Measurements from ENCODE around the gene UBASH3A.

Gene UBASH3A

GRCh38 chr21:42432695-42433094 is 29.0 kb downstream of the UBASH3A start:
- no peak for DNase-seq

- no peak for DNase-seq
Observed at GRCh38 chr21:42433946-42434551, 30.3 kb downstream of the UBASH3A start.

- no peak for DNase-seq
Observed at GRCh38 chr21:42434884-42435283, 31.2 kb downstream of the UBASH3A start.

- DNase-seq = no peak
Observed at GRCh38 chr21:42435401-42435800, 31.7 kb downstream of the UBASH3A start.

GRCh38 chr21:42435833-42436232 is 32.1 kb downstream of the UBASH3A start:
- DNase-seq = no peak

GRCh38 chr21:42436914-42437313 is 33.2 kb downstream of the UBASH3A start:
- no peak for DNase-seq

GRCh38 chr21:42437786-42438185 is 34.1 kb downstream of the UBASH3A start:
- no peak for DNase-seq

- no peak for DNase-seq
Observed at GRCh38 chr21:42438316-42439205, 34.9 kb downstream of the UBASH3A start.

GRCh38 chr21:42439284-42440186 is 35.8 kb downstream of the UBASH3A start:
- DNase-seq = no peak

- no peak for DNase-seq
Observed at GRCh38 chr21:42440187-42440792, 36.6 kb downstream of the UBASH3A start.

- DNase-seq = no peak
Observed at GRCh38 chr21:42441963-42442362, 38.3 kb downstream of the UBASH3A start.

GRCh38 chr21:42443181-42443785 is 39.6 kb downstream of the UBASH3A start:
- DNase-seq = no peak

GRCh38 chr21:42443876-42444744 is 40.4 kb downstream of the UBASH3A start:
- no peak for DNase-seq

GRCh38 chr21:42444745-42445059 is 41.0 kb downstream of the UBASH3A start:
- DNase-seq = no peak

GRCh38 chr21:42445311-42445710 is 41.6 kb downstream of the UBASH3A start:
- DNase-seq = no peak

GRCh38 chr21:42446531-42446930 is 42.8 kb downstream of the UBASH3A start:
- no peak for DNase-seq

- DNase-seq = no peak
Observed at GRCh38 chr21:42447182-42447581, 43.5 kb downstream of the UBASH3A start.

- DNase-seq = no peak
Observed at GRCh38 chr21:42447732-42448131, 44.0 kb downstream of the UBASH3A start.

- DNase-seq = no peak
Observed at GRCh38 chr21:42448686-42449085, 45.0 kb downstream of the UBASH3A start.

- no peak for DNase-seq
Observed at GRCh38 chr21:42451941-42452340, 48.2 kb downstream of the UBASH3A start.

- no peak for DNase-seq
Observed at GRCh38 chr21:42452401-42453223, 48.9 kb downstream of the UBASH3A start.
